DND-41 (cell line): Measurements from ENCODE around the gene MAP4.

ENCODE experiments used
- ATAC-seq: fragments of 200-7000 bp; cut with Tn5 transposase; 3 replicates; pipeline ENCODE4 v1.9.1; 2021; ENCODE audit warnings: low read depth; ENCODE audit not compliant: insufficient read depth
- DNase-seq: peaks from one replicate; pipeline ENCODE4 v3.0.0-alpha.2; 2020
- H2AFZ ChIP-seq: 2 replicates; pipeline ENCODE4 v1.6.0; 2012; ENCODE audit warnings: low read depth, low read length
- H3K27ac ChIP-seq: 2 replicates; pipeline ENCODE4 v1.5.1; 2012; ENCODE audit warnings: low read length, inconsistent platforms
- H3K27me3 ChIP-seq: fragments of 200-600 bp; sonication (generic); 2 replicates; pipeline ENCODE4 v1.6.0; 2012; ENCODE audit warnings: low read length, mild to moderate bottlenecking, inconsistent platforms; ENCODE audit not compliant: insufficient read depth, poor library complexity
- H3K36me3 ChIP-seq: 2 replicates; pipeline ENCODE4 v1.5.1; 2012; ENCODE audit warnings: low read length, inconsistent platforms; ENCODE audit not compliant: insufficient read depth
- H3K4me1 ChIP-seq: 2 replicates; pipeline ENCODE4 v1.5.1; 2012; ENCODE audit warnings: mild to moderate bottlenecking, low read length; ENCODE audit not compliant: insufficient read depth
- H3K4me2 ChIP-seq: 2 replicates; pipeline ENCODE4 v1.6.0; 2012; ENCODE audit warnings: mild to moderate bottlenecking, moderate library complexity, low read length, inconsistent platforms; ENCODE audit not compliant: insufficient read depth
- H3K4me3 ChIP-seq, 2 experiments: fragments of 200-600 bp in 1 of 2; shearing (Covaris generic) in 1 of 2; 2 replicates each; pipeline ENCODE4 v1.5.1; 2012 to 2016; ENCODE audit warnings: inconsistent platforms in 2 of 2, low read length in 2 of 2, mild to moderate bottlenecking in 2 of 2, low read depth in 1 of 2, moderate library complexity in 1 of 2
- H3K79me2 ChIP-seq: 2 replicates; pipeline ENCODE4 v1.6.0; 2012; ENCODE audit warnings: low read length, inconsistent platforms; ENCODE audit not compliant: insufficient read depth
- H3K9ac ChIP-seq: 2 replicates; pipeline ENCODE4 v1.6.0; 2012; ENCODE audit warnings: low read depth, mild to moderate bottlenecking, inconsistent platforms, low read length, moderate library complexity
- H3K9me3 ChIP-seq: 2 replicates; pipeline ENCODE4 v1.5.1; 2012; ENCODE audit warnings: low read length, moderate library complexity, mild to moderate bottlenecking, inconsistent platforms; ENCODE audit not compliant: insufficient read depth, severe bottlenecking
- H4K20me1 ChIP-seq: 2 replicates; pipeline ENCODE4 v1.6.0; 2012; ENCODE audit warnings: low read length; ENCODE audit not compliant: insufficient read depth
- CTCF ChIP-seq: IDR thresholded peaks from 2 replicates; pipeline ENCODE4 v1.5.1; 2012; ENCODE audit warnings: borderline replicate concordance, low read length, moderate library complexity, mild to moderate bottlenecking; ENCODE audit not compliant: poor library complexity, severe bottlenecking; ENCODE audit errors: extremely low read depth
- EZH2 ChIP-seq: IDR thresholded peaks from 3 replicates; pipeline ENCODE4 v1.6.1; 2012; ENCODE audit warnings: borderline replicate concordance, low read depth, mild to moderate bottlenecking, moderate library complexity, low read length, inconsistent platforms; ENCODE audit not compliant: severe bottlenecking

MAP4 gene

GRCh38 chr3:47950453-47951169 is 65.6 kb downstream of the MAP4 start:
- no peaks in the 10 kb centered on the region for H3K79me2 ChIP-seq
- DNase-seq = no peak
- no peak overlapping the region for H3K27ac ChIP-seq
- no peaks in the 10 kb centered on the region for H3K36me3 ChIP-seq
- H3K4me2 ChIP-seq = no peak overlapping the region
- no peak overlapping the region for H3K4me3 ChIP-seq
- no peak overlapping the region for H3K9ac ChIP-seq
- TF ChIP-seq CTCF (no peak), EZH2 (no peak)
- H3K4me1 ChIP-seq = no peaks in the 10 kb centered on the region
- H2AFZ ChIP-seq = no peak overlapping the region
- H4K20me1 ChIP-seq = no peaks in the 10 kb centered on the region
- no peak for ATAC-seq
- no peaks in the 10 kb centered on the region for H3K27me3 ChIP-seq
- no peaks in the 10 kb centered on the region for H3K9me3 ChIP-seq

GRCh38 chr3:47949979-47950378 is 66.2 kb downstream of the MAP4 start:
- Histone ChIP-seq H3K9ac (no peak overlapping the region), H3K27ac (no peak overlapping the region), H3K27me3 (no peaks in the 10 kb centered on the region), H2AFZ (no peak overlapping the region), H3K4me2 (no peak overlapping the region), H3K9me3 (no peaks in the 10 kb centered on the region), H3K4me3 (no peak overlapping the region), H3K36me3 (no peaks in the 10 kb centered on the region), H3K4me1 (no peaks in the 10 kb centered on the region), H4K20me1 (no peaks in the 10 kb centered on the region), H3K79me2 (no peaks in the 10 kb centered on the region)
- ATAC-seq (no peak), DNase-seq (no peak)
- TF ChIP-seq CTCF = no peak
- TF ChIP-seq EZH2 = no peak

GRCh38 chr3:47940232-47940631 is 76.0 kb downstream of the MAP4 start:
- Histone ChIP-seq H3K4me1 (no peaks in the 10 kb centered on the region), H3K27me3 (no peaks in the 10 kb centered on the region), H2AFZ (no peak overlapping the region), H4K20me1 (no peaks in the 10 kb centered on the region), H3K9me3 (no peaks in the 10 kb centered on the region), H3K9ac (no peak overlapping the region), H3K4me3 (no peak overlapping the region), H3K36me3 (no peaks in the 10 kb centered on the region), H3K27ac (no peak overlapping the region), H3K79me2 (peaks cover 2% of the 10 kb centered on the region; the same call in 1 of the 2 replicates), H3K4me2 (no peak overlapping the region)
- ATAC-seq (no peak), DNase-seq (no peak)
- TF ChIP-seq CTCF (no peak), EZH2 (no peak)

GRCh38 chr3:47932421-47932820 is 83.8 kb downstream of the MAP4 start:
- H4K20me1 ChIP-seq = no peaks in the 10 kb centered on the region
- no peak for DNase-seq
- H3K9me3 ChIP-seq = no peaks in the 10 kb centered on the region
- H3K79me2 ChIP-seq = no peaks in the 10 kb centered on the region
- H3K27me3 ChIP-seq = no peaks in the 10 kb centered on the region
- no peak overlapping the region for H2AFZ ChIP-seq
- no peak overlapping the region for H3K4me2 ChIP-seq
- no peaks in the 10 kb centered on the region for H3K4me1 ChIP-seq
- no peak overlapping the region for H3K4me3 ChIP-seq
- H3K27ac ChIP-seq = no peak overlapping the region
- no peak overlapping the region for H3K9ac ChIP-seq
- TF ChIP-seq CTCF = no peak
- TF ChIP-seq EZH2 = no peak
- ATAC-seq = no peak
- peaks cover 8% of the 10 kb centered on the region for H3K36me3 ChIP-seq
